ENCODE results near the gene PPP1R9B.

PPP1R9B gene

GRCh38 chr17:50114401-50114800 lies 36.1 kb downstream of the PPP1R9B start:
- no peaks in the 10 kb centered on the region for H3K36me3 ChIP-seq (ENCODE audit: insufficient read depth, low read length)
- H3K9ac ChIP-seq (ENCODE audit: low read length): no peak overlapping the region
- H3K4me3 ChIP-seq (ENCODE audit: low read depth, low read length, poor library complexity, severe bottlenecking): no peak overlapping the region
- H3K27ac ChIP-seq (ENCODE audit: low read depth, low read length, poor library complexity, severe bottlenecking): no peak overlapping the region
- H3K4me2 ChIP-seq (ENCODE audit: low read length): no peak overlapping the region
- no peaks in the 10 kb centered on the region for H3F3A ChIP-seq (ENCODE audit: insufficient read depth, low read length)
- TF ChIP-seq CTCF (IDR thresholded peaks at IDR 0.05; ENCODE audit: low read length): no peak
- no peak for TF ChIP-seq EZH2 (IDR thresholded peaks at IDR 0.05; ENCODE audit: borderline replicate concordance, low read length)
- H2AFZ ChIP-seq (ENCODE audit: low read length): no peak overlapping the region
- no peaks in the 10 kb centered on the region for H3K9me3 ChIP-seq (ENCODE audit: low read length)
- H3K9me2 ChIP-seq (ENCODE audit: low read depth, low read length): no peaks in the 10 kb centered on the region
- H3K4me1 ChIP-seq (ENCODE audit: insufficient read depth, low read length, severe bottlenecking): no peaks in the 10 kb centered on the region
- H3K79me2 ChIP-seq (ENCODE audit: insufficient read depth, low read length): no peaks in the 10 kb centered on the region
- H3K27me3 ChIP-seq (ENCODE audit: insufficient read depth, low read length): no peaks in the 10 kb centered on the region
- H4K20me1 ChIP-seq (ENCODE audit: insufficient read depth, low read length): no peaks in the 10 kb centered on the region

GRCh38 chr17:50113624-50114320 lies 36.7 kb downstream of the PPP1R9B start:
- Histone ChIP-seq H3K4me2 (ENCODE audit: low read length) (no peak overlapping the region), H3K36me3 (ENCODE audit: insufficient read depth, low read length) (no peaks in the 10 kb centered on the region), H3K9me3 (ENCODE audit: low read length) (no peaks in the 10 kb centered on the region), H3K9ac (ENCODE audit: low read length) (no peak overlapping the region), H3K79me2 (ENCODE audit: insufficient read depth, low read length) (no peaks in the 10 kb centered on the region), H3K27ac (ENCODE audit: low read depth, low read length, poor library complexity, severe bottlenecking) (no peak overlapping the region), H3K9me2 (ENCODE audit: low read depth, low read length) (no peaks in the 10 kb centered on the region), H3K4me3 (ENCODE audit: low read depth, low read length, poor library complexity, severe bottlenecking) (no peak overlapping the region), H3F3A (ENCODE audit: insufficient read depth, low read length) (no peaks in the 10 kb centered on the region), H4K20me1 (ENCODE audit: insufficient read depth, low read length) (no peaks in the 10 kb centered on the region), H2AFZ (ENCODE audit: low read length) (no peak overlapping the region), H3K27me3 (ENCODE audit: insufficient read depth, low read length) (no peaks in the 10 kb centered on the region), H3K4me1 (ENCODE audit: insufficient read depth, low read length, severe bottlenecking) (no peaks in the 10 kb centered on the region)
- TF ChIP-seq EZH2 (IDR thresholded peaks at IDR 0.05; ENCODE audit: borderline replicate concordance, low read length) (no peak), CTCF (IDR thresholded peaks at IDR 0.05; ENCODE audit: low read length) (no peak)

GRCh38 chr17:50112694-50113093 lies 37.8 kb downstream of the PPP1R9B start:
- Histone ChIP-seq H2AFZ (ENCODE audit: low read length) (no peak overlapping the region), H3K9me2 (ENCODE audit: low read depth, low read length) (no peaks in the 10 kb centered on the region), H3K4me3 (ENCODE audit: low read depth, low read length, poor library complexity, severe bottlenecking) (no peak overlapping the region), H4K20me1 (ENCODE audit: insufficient read depth, low read length) (no peaks in the 10 kb centered on the region), H3F3A (ENCODE audit: insufficient read depth, low read length) (no peaks in the 10 kb centered on the region), H3K36me3 (ENCODE audit: insufficient read depth, low read length) (no peaks in the 10 kb centered on the region), H3K27me3 (ENCODE audit: insufficient read depth, low read length) (no peaks in the 10 kb centered on the region), H3K4me1 (ENCODE audit: insufficient read depth, low read length, severe bottlenecking) (no peaks in the 10 kb centered on the region), H3K4me2 (ENCODE audit: low read length) (no peak overlapping the region), H3K9ac (ENCODE audit: low read length) (no peak overlapping the region), H3K79me2 (ENCODE audit: insufficient read depth, low read length) (no peaks in the 10 kb centered on the region), H3K9me3 (ENCODE audit: low read length) (no peaks in the 10 kb centered on the region), H3K27ac (ENCODE audit: low read depth, low read length, poor library complexity, severe bottlenecking) (no peak overlapping the region)
- no peak for TF ChIP-seq EZH2 (IDR thresholded peaks at IDR 0.05; ENCODE audit: borderline replicate concordance, low read length)
- TF ChIP-seq CTCF (IDR thresholded peaks at IDR 0.05; ENCODE audit: low read length): no peak
